Uterus (tissue), 2 donors: ENCODE data around the gene KRT34.

Experiments used
- POLR2A ChIP-seq, 2 donors: fragments of 450-650 bp; IDR thresholded peaks; one replicate each; pipeline ENCODE4 v1.6.1; 2016; ENCODE audit warnings: antibody characterized with exemption in 2 of 2, mild to moderate bottlenecking in 1 of 2, moderate library complexity in 1 of 2
- TF ChIP-seq, protein P1 (sequence below), 4 experiments: fragments of 200-600 bp in 2 of 4; fragments of 450-650 bp in 2 of 4; sonication (generic) in 2 of 4; IDR thresholded peaks; one replicate each; pipeline ENCODE4 v1.5.1; 2016 to 2019; ENCODE audit warnings: antibody characterized with exemption in 4 of 4, mild to moderate bottlenecking in 2 of 4, moderate library complexity in 1 of 4

DNA sequence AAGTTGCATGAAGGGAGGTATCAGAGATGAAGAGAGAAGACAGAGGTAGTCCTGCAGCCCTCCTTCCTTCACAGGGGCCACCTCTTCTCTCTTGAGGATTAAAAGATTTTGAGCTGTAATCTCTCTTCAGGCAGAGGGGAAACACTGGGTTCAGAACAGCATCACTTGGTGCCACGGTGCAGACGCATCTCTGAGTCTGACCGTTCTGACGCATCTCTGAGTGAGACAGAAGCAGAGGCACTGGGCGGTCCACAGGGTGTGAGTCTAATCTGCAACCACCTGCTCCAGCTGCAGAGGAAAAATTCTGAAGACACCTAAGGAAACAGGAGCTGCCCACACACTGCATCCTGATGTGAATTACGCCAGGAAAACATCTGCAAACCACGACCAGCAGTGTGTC lies 47.6 kb upstream of the KRT34 start:
- no peak for TF ChIP-seq POLR2A (IDR thresholded peaks at IDR 0.05)
- TF ChIP-seq, protein P1, sequence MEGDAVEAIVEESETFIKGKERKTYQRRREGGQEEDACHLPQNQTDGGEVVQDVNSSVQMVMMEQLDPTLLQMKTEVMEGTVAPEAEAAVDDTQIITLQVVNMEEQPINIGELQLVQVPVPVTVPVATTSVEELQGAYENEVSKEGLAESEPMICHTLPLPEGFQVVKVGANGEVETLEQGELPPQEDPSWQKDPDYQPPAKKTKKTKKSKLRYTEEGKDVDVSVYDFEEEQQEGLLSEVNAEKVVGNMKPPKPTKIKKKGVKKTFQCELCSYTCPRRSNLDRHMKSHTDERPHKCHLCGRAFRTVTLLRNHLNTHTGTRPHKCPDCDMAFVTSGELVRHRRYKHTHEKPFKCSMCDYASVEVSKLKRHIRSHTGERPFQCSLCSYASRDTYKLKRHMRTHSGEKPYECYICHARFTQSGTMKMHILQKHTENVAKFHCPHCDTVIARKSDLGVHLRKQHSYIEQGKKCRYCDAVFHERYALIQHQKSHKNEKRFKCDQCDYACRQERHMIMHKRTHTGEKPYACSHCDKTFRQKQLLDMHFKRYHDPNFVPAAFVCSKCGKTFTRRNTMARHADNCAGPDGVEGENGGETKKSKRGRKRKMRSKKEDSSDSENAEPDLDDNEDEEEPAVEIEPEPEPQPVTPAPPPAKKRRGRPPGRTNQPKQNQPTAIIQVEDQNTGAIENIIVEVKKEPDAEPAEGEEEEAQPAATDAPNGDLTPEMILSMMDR (IDR thresholded peaks at IDR 0.05) = no peak
